ENCODE measurements around the gene C20orf96.
"Not testable (repeated sequence)": the region's sequence is repeated elsewhere in the genome, so short reads cannot be mapped to it uniquely, and the experiment has no call there.

Gene C20orf96

DNA sequence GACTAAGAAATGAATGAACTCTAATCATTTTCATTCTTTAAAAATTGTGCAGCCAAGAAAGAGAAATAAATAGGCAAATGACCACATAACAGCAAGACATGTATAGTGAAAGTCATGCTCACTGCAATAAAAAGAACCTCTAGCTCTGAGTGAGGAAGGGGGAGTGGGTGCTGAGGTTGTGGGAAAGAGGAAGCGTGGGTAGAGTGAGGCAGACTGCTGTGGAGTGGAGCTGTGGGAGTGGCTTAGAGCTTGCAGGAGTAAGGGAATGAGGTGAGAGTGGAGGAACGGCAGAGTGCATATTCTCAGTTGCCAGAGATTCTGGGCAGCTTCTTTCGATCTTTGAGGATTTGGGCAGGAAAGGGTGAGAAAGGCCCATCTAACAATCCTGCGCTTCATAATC, 53.1 kb downstream of the C20orf96 start:
- no peak for DNase-seq (ENCODE audit: low read depth in 2 of 2)

DNA sequence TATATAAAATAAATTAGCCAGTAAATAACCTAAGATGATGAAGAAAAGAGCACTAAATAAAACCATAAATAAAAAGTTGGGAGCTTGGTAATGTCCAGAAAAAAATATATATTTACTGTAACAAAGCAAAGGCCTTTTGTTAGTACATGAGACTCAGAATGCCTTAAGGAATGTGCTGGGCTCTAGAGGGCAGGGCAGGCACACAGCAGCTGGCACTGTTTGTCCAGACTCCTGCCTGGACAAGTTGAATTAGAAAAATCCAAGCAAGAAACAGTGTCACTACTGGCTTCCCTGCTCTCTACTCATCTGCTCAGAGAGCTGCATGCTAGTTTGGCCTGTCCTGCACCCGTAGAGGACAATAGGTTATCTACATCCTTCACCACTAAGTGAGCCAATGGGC, 54.7 kb downstream of the C20orf96 start:
- no peak for DNase-seq (ENCODE audit: low read depth in 2 of 2)

- no peak for DNase-seq (ENCODE audit: low read depth in 2 of 2)
These were observed 63.0 kb downstream of the C20orf96 start for GRCh38 chr20:227439-228105.

DNA sequence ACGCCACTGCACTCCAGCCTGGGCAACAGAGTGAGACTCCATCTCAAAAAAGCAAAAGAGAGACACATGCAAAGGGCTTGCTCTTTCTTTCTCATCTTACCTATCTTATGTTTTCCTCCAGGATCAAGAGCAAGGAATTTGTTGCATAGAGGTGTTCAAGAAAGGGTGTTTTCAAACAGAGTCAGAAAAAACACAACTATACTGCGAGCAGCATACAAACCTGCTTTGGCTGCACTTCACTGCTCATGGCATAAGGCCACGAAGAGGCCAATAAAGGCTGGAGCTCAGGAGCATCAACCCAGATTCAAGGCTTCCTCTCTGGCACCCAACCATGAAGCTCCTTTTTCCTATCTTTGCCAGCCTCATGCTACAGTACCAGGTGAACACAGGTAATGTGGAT, 63.6 kb downstream of the C20orf96 start, which contains the start of gene DEFB129:
DEFB129 (plus strand) TSS at position 301 of the 400 bp plus-strand sequence; CDS start at position 332, 31 bp downstream.
- DNase-seq (ENCODE audit: low read depth in 2 of 2) = no peak

DNA sequence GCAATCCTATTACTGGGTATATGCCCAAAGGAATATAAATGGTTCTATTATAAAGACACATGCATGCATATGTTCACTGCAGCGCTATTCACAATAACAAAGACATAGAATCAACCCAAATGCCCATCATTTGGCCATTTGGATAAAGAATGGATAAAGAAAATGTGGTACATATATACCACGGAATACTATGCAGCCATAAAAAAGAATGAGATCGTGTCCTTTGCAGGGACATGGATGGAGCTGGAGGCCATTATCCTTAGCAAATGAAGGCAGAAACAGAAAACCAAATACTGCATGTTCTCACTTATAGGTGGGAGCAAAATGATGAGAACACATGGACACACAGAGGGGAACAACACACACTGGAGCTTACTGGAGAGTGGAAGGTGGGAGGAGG, 64.7 kb downstream of the C20orf96 start:
- DNase-seq (ENCODE audit: low read depth in 2 of 2) = not testable (repeated sequence)

DNA sequence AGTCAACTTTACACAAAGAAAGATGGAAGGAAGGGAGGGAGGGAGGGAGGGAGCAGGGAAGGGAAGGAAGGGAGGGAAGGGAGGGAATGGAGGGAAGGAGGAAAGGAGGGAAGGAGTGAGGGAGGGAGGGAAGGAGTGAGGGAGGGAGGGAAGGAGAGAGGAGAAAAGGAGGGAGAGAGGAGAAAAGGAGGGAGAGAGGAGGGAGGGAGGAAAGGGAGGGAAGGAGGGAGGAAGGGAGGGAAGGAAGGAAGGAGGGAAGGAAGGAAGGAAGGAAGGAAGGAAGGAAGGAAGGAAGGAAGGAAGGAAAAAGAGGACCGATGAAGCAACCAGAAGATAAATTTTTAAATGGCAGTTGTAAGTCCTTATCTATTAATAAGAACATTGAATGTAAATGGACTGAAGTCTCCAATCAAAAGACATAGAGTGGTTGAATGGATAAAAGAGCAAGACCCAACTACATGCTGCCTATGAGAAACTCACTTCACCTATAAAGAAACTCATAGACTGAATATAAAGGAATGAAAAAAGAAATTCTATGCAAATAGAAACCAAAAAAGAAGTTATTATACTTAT, 69.2 kb downstream of the C20orf96 start:
- no peak for DNase-seq (ENCODE audit: low read depth in 2 of 2)
